Natural killer cell treated with Interleukin-12 subunit alpha and Interleukin-12 subunit beta and Interleukin-15 and Interleukin-18, amount 100 ng/mL, for 72 hours (primary cell): Measurements from ENCODE around the gene OR10A2. TPM values are rescaled to one million over a fixed set of nuclear protein-coding genes. Genes with fewer than 3 reads are reported as not detected.
"Not testable (repeated sequence)": the region's sequence is repeated elsewhere in the genome, so short reads cannot be mapped to it uniquely, and the experiment has no call there.

ENCODE experiments used
- ATAC-seq, 2 donors: fragments of 150-1000 bp; cut with Tn5 transposase in 1 of 2; sonication (Bioruptor Pico), chemical (Tn5 transposase) in 1 of 2; 2 replicates each; pipeline ENCODE4 v1.10.0; 2021
- DNase-seq: peaks from one replicate; pipeline ENCODE4 v3.0.0; 2022; ENCODE audit warnings: low spot score
- H3K27ac Mint-ChIP-seq, 2 donors: 1 replicate in 1 of 2; 2 replicates in 1 of 2; pipeline ENCODE4 v1.8.0; 2022; ENCODE audit warnings: mixed read lengths in 2 of 2, mild to moderate bottlenecking in 1 of 2, moderate library complexity in 1 of 2
- H3K27me3 Mint-ChIP-seq, 2 donors: 1 replicate in 1 of 2; 2 replicates in 1 of 2; pipeline ENCODE4 v1.8.0; 2022; ENCODE audit warnings: mixed read lengths in 2 of 2
- H3K36me3 Mint-ChIP-seq: one replicate; pipeline ENCODE4 v1.8.0; 2022; ENCODE audit warnings: mixed read lengths
- H3K4me1 Mint-ChIP-seq, 2 donors: 1 replicate in 1 of 2; 2 replicates in 1 of 2; pipeline ENCODE4 v1.8.0; 2022; ENCODE audit warnings: low read depth in 2 of 2, mixed read lengths in 2 of 2, mild to moderate bottlenecking in 1 of 2
- H3K4me3 Mint-ChIP-seq: one replicate; pipeline ENCODE4 v1.8.0; 2022; ENCODE audit warnings: mixed read lengths
- H3K9me3 Mint-ChIP-seq: 2 replicates; pipeline ENCODE4 v1.8.0; 2022; ENCODE audit warnings: mixed read lengths
- total RNA-seq, 2 donors: library from RNA; stranded (reverse); gene quantifications; one replicate each; pipeline ENCODE4 v1.2.3, GENCODE V29; 2022

Gene OR10A2
- total RNA-seq, 2 donors from 2014 or later: not detected

DNA sequence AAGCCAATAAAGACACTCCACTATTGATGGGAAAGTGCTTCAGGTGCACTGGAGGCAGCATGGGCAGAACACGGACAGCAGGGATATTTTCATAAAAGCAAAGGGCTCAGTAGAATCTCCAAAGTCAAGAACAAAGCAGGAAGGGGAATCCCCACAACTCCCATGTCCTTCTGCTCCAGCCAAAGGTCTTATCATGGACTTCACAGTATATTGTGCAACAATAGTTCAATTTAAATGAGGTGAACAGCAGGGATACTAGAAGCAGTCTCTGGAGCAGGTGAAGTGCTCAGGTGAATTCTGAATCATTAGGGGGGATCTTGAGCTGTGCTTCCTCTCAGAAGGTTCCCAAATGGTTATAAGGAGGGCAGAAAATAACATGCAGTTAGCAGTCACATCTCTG is 36.1 kb downstream of the OR10A2 start:
- Mint-ChIP-seq H3K36me3 (no peaks in the 10 kb centered on the region), H3K4me1 (no peaks in the 10 kb centered on the region), H3K9me3 (no peaks in the 10 kb centered on the region), H3K27ac (no peak overlapping the region), H3K27me3 (peaks cover 7 to 28% of the 10 kb centered on the region in 2 donors), H3K4me3 (no peak overlapping the region)
- DNase-seq (no peak), ATAC-seq (no peak)

DNA sequence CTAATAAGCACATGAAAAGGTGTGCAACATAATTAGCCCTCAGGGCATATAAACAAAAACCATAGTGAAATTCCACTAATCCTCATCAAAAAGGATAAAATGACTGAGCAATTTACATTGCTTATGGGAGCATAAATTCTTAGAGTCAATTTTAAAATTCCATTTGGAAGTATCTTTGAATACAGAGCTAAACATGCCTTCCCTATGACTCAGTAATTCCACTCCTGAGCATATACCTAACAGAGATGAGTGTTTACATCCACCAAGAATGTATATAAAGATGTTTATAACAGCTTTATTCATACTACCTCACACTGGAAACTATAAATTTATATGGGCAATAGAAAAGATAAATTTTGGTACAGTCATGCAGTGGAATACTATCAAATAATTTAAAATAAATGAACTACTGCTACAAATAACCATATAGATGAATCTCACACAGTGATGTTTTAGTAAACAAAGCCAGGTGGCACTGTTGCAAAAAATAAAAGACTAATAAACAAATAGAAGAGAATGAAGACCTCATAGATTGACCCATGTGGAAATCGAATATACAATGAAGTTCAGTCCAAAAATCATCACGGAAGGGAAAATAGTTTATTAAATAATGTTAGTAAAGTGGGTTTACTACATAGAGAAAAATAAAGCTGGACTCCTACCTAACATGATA is 37.6 kb downstream of the OR10A2 start:
- H3K4me3 Mint-ChIP-seq: no peak overlapping the region
- ATAC-seq (no peak), DNase-seq (no peak)
- no peak overlapping the region for H3K27ac Mint-ChIP-seq
- no peaks in the 10 kb centered on the region for H3K36me3 Mint-ChIP-seq
- no peaks in the 10 kb centered on the region for H3K9me3 Mint-ChIP-seq
- H3K27me3 Mint-ChIP-seq: peaks cover 7 to 29% of the 10 kb centered on the region in 2 donors
- H3K4me1 Mint-ChIP-seq: no peaks in the 10 kb centered on the region

DNA sequence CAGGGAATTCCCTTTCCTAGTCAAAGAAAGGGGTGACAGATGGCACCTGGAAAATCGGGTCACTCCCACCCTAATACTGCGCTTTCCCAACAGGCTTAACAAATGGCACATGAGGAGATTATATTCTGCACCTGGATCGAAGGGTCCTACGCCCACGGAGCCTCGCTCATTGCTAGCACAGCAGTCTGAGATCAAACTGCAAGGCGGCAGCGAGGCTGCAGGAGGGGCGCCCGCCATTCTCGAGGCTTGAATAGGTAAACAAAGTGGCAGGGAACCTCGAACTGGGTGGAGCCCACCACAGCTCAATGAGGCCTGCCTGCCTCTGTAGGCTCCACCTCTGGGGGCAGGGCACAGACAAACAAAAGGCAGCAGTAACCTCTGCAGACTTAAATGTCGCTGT is 41.9 kb downstream of the OR10A2 start:
- not testable (repeated sequence) for H3K4me1 Mint-ChIP-seq, H3K27ac Mint-ChIP-seq, H3K4me3 Mint-ChIP-seq, ATAC-seq, H3K9me3 Mint-ChIP-seq, H3K36me3 Mint-ChIP-seq, DNase-seq
- peaks cover 5 to 27% of the 10 kb centered on the region in 2 donors for H3K27me3 Mint-ChIP-seq

DNA sequence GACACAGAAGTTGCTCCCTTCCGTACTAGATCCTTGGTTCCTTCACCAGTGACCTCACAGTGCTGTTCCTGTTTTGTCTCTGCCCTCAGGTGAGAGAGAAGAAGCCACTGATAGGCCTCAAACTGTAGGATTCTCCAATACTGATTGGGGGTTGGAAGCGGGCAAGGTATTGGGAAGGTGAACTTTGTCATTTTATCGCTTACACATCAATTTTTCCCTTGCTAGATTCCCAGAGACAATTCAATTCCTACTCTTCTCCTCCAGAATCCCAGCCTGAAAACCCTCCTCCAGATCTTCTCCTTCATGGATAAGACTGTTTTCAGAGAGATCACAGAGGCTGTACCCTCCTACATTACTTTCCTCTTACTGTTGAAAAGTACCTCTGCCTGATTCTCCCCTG is 48.5 kb downstream of the OR10A2 start:
- no peak overlapping the region for H3K4me3 Mint-ChIP-seq
- no peaks in the 10 kb centered on the region for H3K27me3 Mint-ChIP-seq
- no peaks in the 10 kb centered on the region for H3K36me3 Mint-ChIP-seq

DNA sequence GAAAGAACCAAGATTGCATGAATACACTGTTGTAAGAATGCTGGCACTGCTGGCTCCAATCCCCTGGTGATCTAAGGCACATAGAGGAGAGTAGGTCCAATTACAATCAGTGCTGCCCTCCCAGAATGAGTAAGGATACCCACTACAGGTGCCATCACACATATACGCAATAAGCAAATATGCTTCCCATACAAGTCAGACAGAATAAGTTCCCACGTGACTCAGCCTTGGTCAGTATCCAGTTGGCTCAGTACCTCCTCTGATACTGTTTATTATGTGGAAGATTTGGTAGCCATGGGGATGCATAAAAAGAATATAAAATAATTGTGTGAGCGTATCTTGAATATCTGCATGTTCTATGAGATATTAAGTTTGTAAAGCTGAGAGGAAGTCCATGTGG is 49.1 kb downstream of the OR10A2 start:
- H3K36me3 Mint-ChIP-seq: no peaks in the 10 kb centered on the region
- no peak for DNase-seq
- H3K9me3 Mint-ChIP-seq: no peaks in the 10 kb centered on the region
- H3K4me3 Mint-ChIP-seq: no peak overlapping the region
- no peak overlapping the region for H3K27ac Mint-ChIP-seq
- ATAC-seq: no peak
- no peaks in the 10 kb centered on the region for H3K27me3 Mint-ChIP-seq
- no peaks in the 10 kb centered on the region for H3K4me1 Mint-ChIP-seq

More for the DNA sequence above, 48.5 kb downstream of the OR10A2 start:
- Mint-ChIP-seq H3K9me3 (no peaks in the 10 kb centered on the region), H3K4me1 (no peaks in the 10 kb centered on the region), H3K27ac (no peak overlapping the region)
- ATAC-seq: no peak
- no peak for DNase-seq

DNA sequence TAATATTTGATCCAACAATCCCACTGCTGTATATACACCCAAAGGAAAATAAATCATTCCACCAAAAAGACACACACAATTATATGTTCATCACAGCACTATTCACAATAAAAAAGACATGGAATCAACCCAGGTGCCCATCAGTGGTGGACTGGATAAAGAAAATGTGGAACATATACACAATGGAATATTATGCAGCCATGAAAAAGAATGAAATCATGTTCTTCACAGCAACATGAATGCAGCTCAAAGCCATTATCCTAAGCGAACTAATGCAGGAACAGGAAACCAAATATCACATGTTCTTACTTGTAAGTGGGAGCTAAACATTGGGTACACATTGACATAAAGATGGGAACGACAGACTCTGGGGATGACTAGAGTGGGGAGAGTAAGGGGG is 56.8 kb downstream of the OR10A2 start:
- Mint-ChIP-seq H3K27me3 (peaks cover 16 to 40% of the 10 kb centered on the region in 2 donors), H3K4me3 (no peak overlapping the region), H3K9me3 (peaks cover 7% of the 10 kb centered on the region), H3K36me3 (no peaks in the 10 kb centered on the region), H3K27ac (no peak overlapping the region), H3K4me1 (no peaks in the 10 kb centered on the region)
- no peak for ATAC-seq
- DNase-seq: no peak

DNA sequence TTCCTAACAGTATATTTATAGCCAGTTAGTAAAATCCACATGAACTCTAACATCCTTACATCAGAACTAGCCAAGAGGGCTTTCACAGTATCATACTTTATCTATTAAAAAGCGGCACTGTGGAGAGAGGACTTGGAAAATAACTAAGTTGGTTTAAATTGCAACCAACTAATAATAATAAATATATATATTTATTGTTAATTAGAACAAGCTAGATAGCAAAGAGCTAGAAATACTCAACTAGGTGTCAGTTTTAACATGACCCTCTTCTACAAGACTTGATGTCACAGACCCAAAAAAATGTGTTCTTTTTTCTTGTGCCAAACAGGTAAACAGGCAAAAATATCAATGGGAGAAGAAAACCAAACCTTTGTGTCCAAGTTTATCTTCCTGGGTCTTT is 57.8 kb downstream of the OR10A2 start, which contains the start of gene OR2D3:
TSS of gene OR2D3 (plus strand) at position 301 of the 400 bp plus-strand sequence. CDS start at position 301, 0 bp downstream.
- Mint-ChIP-seq H3K4me3 (no peak within 1 kb of the TSS), H3K27ac (no peak within 1 kb of the TSS), H3K9me3 (peaks cover 7% of the 10 kb centered on the region), H3K4me1 (peaks cover 0 to 2% of the 10 kb centered on the region in 2 donors), H3K27me3 (peaks cover 21 to 50% of the 10 kb centered on the region in 2 donors), H3K36me3 (peaks cover under 1% of the 10 kb centered on the region)
- ATAC-seq (no peak), DNase-seq (no peak)

Other genes with a start within 250 kb of the OR10A2 start
- 10 to 100 TPM; 48.6 to 92.4 TPM for gene TPP1, start 243.6 kb upstream of the OR10A2 start, total RNA-seq
- 1 to 10 TPM in 1 of 2 donors, under 1 TPM in 1; 0.73 to 1.6 TPM for gene DCHS1, start 207.2 kb upstream of the OR10A2 start, total RNA-seq
- gene MRPL17, start 179.7 kb upstream of the OR10A2 start, total RNA-seq: 10 to 100 TPM; 69.1 to 70.1 TPM
- gene OR2AG2, start 91.1 kb upstream of the OR10A2 start, total RNA-seq: under 1 TPM in 1 of 2 donors, not detected in 1; 0.20 TPM
- gene OR2AG1, start 80.0 kb upstream of the OR10A2 start, total RNA-seq: not detected
- under 1 TPM in 1 of 2 donors, not detected in 1; 0.20 TPM for gene OR6A2, start 63.4 kb upstream of the OR10A2 start, total RNA-seq
- not detected for gene OR10A5, start 17.4 kb upstream of the OR10A2 start, total RNA-seq
- gene OR10A4, start 13.6 kb downstream of the OR10A2 start, total RNA-seq: not detected
- gene OR2D2, start 29.4 kb downstream of the OR10A2 start, total RNA-seq: not detected
- not detected for gene OR2D3, start 57.9 kb downstream of the OR10A2 start, total RNA-seq
- 1 to 10 TPM in 1 of 2 donors, under 1 TPM in 1; 0.24 to 1.5 TPM for gene ZNF215, start 63.4 kb downstream of the OR10A2 start, total RNA-seq
- gene ZNF214, start 157.3 kb downstream of the OR10A2 start, total RNA-seq: not detected
- gene NLRP14, start 157.4 kb downstream of the OR10A2 start, total RNA-seq: not detected
- gene RBMXL2, start 225.9 kb downstream of the OR10A2 start, total RNA-seq: not detected